Gastrocnemius medialis (tissue), 4 donors: ENCODE measurements around the gene DTNA. TPM values are rescaled to one million over a fixed set of nuclear protein-coding genes. Genes with fewer than 3 reads are reported as not detected.

Experiments
- ATAC-seq, 2 donors: fragments of 150-250 bp; one replicate each; pipeline ENCODE4 v1.9.1; 2016
- DNase-seq, 2 donors: peaks; one replicate each; pipeline ENCODE4 v3.0.0-alpha.2; 2019
- H3K27ac ChIP-seq, 4 donors: fragments of 200-600 bp; sonication (generic); 1 replicate in 1 of 4; 2 replicates in 3 of 4; pipeline ENCODE4 v1.5.1; 2016 to 2018; ENCODE audit warnings: mild to moderate bottlenecking in 2 of 4, moderate library complexity in 1 of 4
- H3K27me3 ChIP-seq, 3 donors: fragments of 200-600 bp; sonication (generic) in 2 of 3; 1 replicate in 1 of 3; 2 replicates in 2 of 3; pipeline versions ENCODE4 v1.5.1 to v1.6.0; 2016 to 2019; ENCODE audit warnings: mild to moderate bottlenecking in 1 of 3, moderate library complexity in 1 of 3
- H3K36me3 ChIP-seq, 2 donors: fragments of 200-600 bp; sonication (generic) in 1 of 2; one replicate each; pipeline ENCODE4 v1.5.1; 2017 to 2018
- H3K4me1 ChIP-seq, 2 donors: fragments of 200-600 bp; sonication (generic) in 1 of 2; one replicate each; pipeline ENCODE4 v1.5.1; 2016 to 2017; ENCODE audit warnings: mild to moderate bottlenecking in 2 of 2
- H3K4me3 ChIP-seq, 4 donors: fragments of 200-600 bp; sonication (generic) in 3 of 4; 1 replicate in 1 of 4; 2 replicates in 3 of 4; pipeline ENCODE4 v1.5.1; 2016 to 2019; ENCODE audit warnings: mild to moderate bottlenecking in 2 of 4
- H3K9me3 ChIP-seq, 3 donors: fragments of 200-600 bp; sonication (generic) in 2 of 3; 1 replicate in 1 of 3; 2 replicates in 2 of 3; pipeline ENCODE4 v1.5.1; 2016 to 2019
- CTCF ChIP-seq, 5 experiments: fragments of 450-650 bp in 3 of 5; fragments of 200-600 bp in 2 of 5; sonication (generic) in 2 of 5; IDR thresholded peaks in 4 of 5; conservative IDR thresholded peaks in 1 of 5; 1 replicate in 4 of 5; 2 replicates in 1 of 5; pipeline ENCODE4 v1.5.1; 2016 to 2019; ENCODE audit warnings: antibody characterized with exemption in 5 of 5, mild to moderate bottlenecking in 3 of 5, moderate library complexity in 3 of 5
- POLR2A ChIP-seq, 2 donors: fragments of 450-650 bp; IDR thresholded peaks; one replicate each; pipeline ENCODE4 v1.6.1; 2017; ENCODE audit warnings: antibody characterized with exemption in 2 of 2, mild to moderate bottlenecking in 2 of 2, moderate library complexity in 2 of 2
- in situ Hi-C, 4 donors: fragments of 200-750 bp; cut with MboI; loops; one replicate each; pipeline versions ENCODE4 v1.15.0 to v1.8.0; 2017; ENCODE audit warnings: low sequenced_read_pairs in 4 of 4
- intact Hi-C: fragments of 100-400 bp; cut with DNase I; formaldehyde crosslinking; loops from one replicate; pipeline ENCODE4 v1.15.1; 2023; ENCODE audit warnings: low total_unique reads
- total RNA-seq, 4 donors: library from RNA; depleted of rRNA; stranded (reverse); fragments of >200 nt; gene quantifications; one replicate each; pipeline versions ENCODE4 v1.1.0 to v1.2.3, GENCODE V29; 2016

The DTNA gene
- total RNA-seq, 4 donors from 2014 or later, result 38.6 to 63.9 (median 56.1) TPM

- no peaks in the 10 kb centered on the region for H3K9me3 ChIP-seq
- in situ Hi-C loops, result no loop called here
- no peaks in the 10 kb centered on the region for H3K36me3 ChIP-seq
- H3K4me3 ChIP-seq, result no peak overlapping the region
- no peaks in the 10 kb centered on the region for H3K27me3 ChIP-seq
- intact Hi-C loops, result no loop called here
- H3K27ac ChIP-seq, result no peak overlapping the region
- TF ChIP-seq CTCF (IDR thresholded peaks at IDR 0.05 in 4 of 5, conservative IDR thresholded peaks at IDR 0.05 in 1 of 5) (no peak), POLR2A (IDR thresholded peaks at IDR 0.05) (no peak)
- DNase-seq, result no peak
- peaks cover 39 to 52% of the 10 kb centered on the region in 2 donors for H3K4me1 ChIP-seq
- ATAC-seq, result no peak
Observed at GRCh38 chr18:34801774-34802173, 91.7 kb downstream of the DTNA start.

- Histone ChIP-seq H3K27me3 (no peaks in the 10 kb centered on the region), H3K9me3 (no peaks in the 10 kb centered on the region), H3K4me1 (peaks cover 35 to 55% of the 10 kb centered on the region in 2 donors), H3K4me3 (no peak overlapping the region), H3K36me3 (no peaks in the 10 kb centered on the region), H3K27ac (peak overlapping the region in 1 of 4 donors; percentile 26)
- intact Hi-C loops, result no loop called here
- DNase-seq (no peak), ATAC-seq (peak in 1 of 2 donors; percentile 27)
- TF ChIP-seq CTCF (IDR thresholded peaks at IDR 0.05 in 4 of 5, conservative IDR thresholded peaks at IDR 0.05 in 1 of 5) (no peak), POLR2A (IDR thresholded peaks at IDR 0.05) (no peak)
- in situ Hi-C loops, result no loop called here
Observed at GRCh38 chr18:34802959-34803358, 92.9 kb downstream of the DTNA start.

GRCh38 chr18:34803877-34804400 is 93.8 kb downstream of the DTNA start:
- H3K9me3 ChIP-seq, result no peaks in the 10 kb centered on the region
- H3K4me3 ChIP-seq, result no peak overlapping the region
- no peaks in the 10 kb centered on the region for H3K36me3 ChIP-seq
- no peak for ATAC-seq
- no peak overlapping the region for H3K27ac ChIP-seq
- TF ChIP-seq CTCF (IDR thresholded peaks at IDR 0.05 in 4 of 5, conservative IDR thresholded peaks at IDR 0.05 in 1 of 5) (no peak), POLR2A (IDR thresholded peaks at IDR 0.05) (no peak)
- intact Hi-C loops (no loop called here), in situ Hi-C loops (no loop called here)
- DNase-seq, result no peak
- peaks cover 35 to 51% of the 10 kb centered on the region in 2 donors for H3K4me1 ChIP-seq
- no peaks in the 10 kb centered on the region for H3K27me3 ChIP-seq

GRCh38 chr18:34805103-34805877 is 95.2 kb downstream of the DTNA start:
- no peak overlapping the region for H3K4me3 ChIP-seq
- DNase-seq (no peak), ATAC-seq (no peak)
- in situ Hi-C loops (no loop called here), intact Hi-C loops (no loop called here)
- peaks cover 40 to 50% of the 10 kb centered on the region in 2 donors for H3K4me1 ChIP-seq
- H3K27me3 ChIP-seq, result no peaks in the 10 kb centered on the region
- no peaks in the 10 kb centered on the region for H3K9me3 ChIP-seq
- TF ChIP-seq CTCF (IDR thresholded peaks at IDR 0.05 in 4 of 5, conservative IDR thresholded peaks at IDR 0.05 in 1 of 5) (no peak), POLR2A (IDR thresholded peaks at IDR 0.05) (no peak)
- peak overlapping the region in 1 of 4 donors; percentile 54 for H3K27ac ChIP-seq
- no peaks in the 10 kb centered on the region for H3K36me3 ChIP-seq
